ENCODE data around the gene SLC25A45.
"Not testable (repeated sequence)": the region's sequence is repeated elsewhere in the genome, so short reads cannot be mapped to it uniquely, and the experiment has no call there.

SLC25A45 gene

GRCh38 chr11:65420979-65421793, 38.7 kb upstream of the SLC25A45 start:
- peak; percentile 83 for DNase-seq

- DNase-seq, result no peak
Observed at GRCh38 chr11:65420506-65420905, 38.1 kb upstream of the SLC25A45 start.

- peak; percentile 66 for DNase-seq
Observed at GRCh38 chr11:65419772-65420481, 37.5 kb upstream of the SLC25A45 start.

GRCh38 chr11:65419460-65419771, 37.0 kb upstream of the SLC25A45 start:
- DNase-seq, result no peak

GRCh38 chr11:65418681-65419459, 36.4 kb upstream of the SLC25A45 start:
- peak; percentile 70 for DNase-seq

GRCh38 chr11:65418431-65418680, 35.9 kb upstream of the SLC25A45 start:
- no peak for DNase-seq

GRCh38 chr11:65417702-65418430, 35.4 kb upstream of the SLC25A45 start:
- peak; percentile 59 for DNase-seq

- DNase-seq, result peak; percentile 53
Observed at GRCh38 chr11:65416841-65417701, 34.6 kb upstream of the SLC25A45 start.

- DNase-seq, result peak; percentile 96
Observed at GRCh38 chr11:65416341-65416824, 33.9 kb upstream of the SLC25A45 start.

GRCh38 chr11:65415499-65416340, 33.3 kb upstream of the SLC25A45 start:
- no peak for DNase-seq

- no peak for DNase-seq
Observed at GRCh38 chr11:65414776-65415498, 32.5 kb upstream of the SLC25A45 start.

GRCh38 chr11:65413077-65413664, 30.7 kb upstream of the SLC25A45 start:
- not testable (repeated sequence) for DNase-seq

- DNase-seq, result no peak
Observed at GRCh38 chr11:65412271-65413076, 30.0 kb upstream of the SLC25A45 start.

GRCh38 chr11:65411681-65412070, 29.2 kb upstream of the SLC25A45 start:
- DNase-seq, result no peak

- DNase-seq, result no peak
Observed at GRCh38 chr11:65410936-65411680, 28.7 kb upstream of the SLC25A45 start.

GRCh38 chr11:65404638-65405339, 22.3 kb upstream of the SLC25A45 start:
- no peak for DNase-seq

GRCh38 chr11:65404210-65404609, 21.8 kb upstream of the SLC25A45 start:
- DNase-seq, result no peak

Measured in activated T-cell treated with anti-CD3 and anti-CD28 coated beads, Interleukin-2, amount 50 U/mL, for 1 hour (primary cell).